ENCODE results near the gene GBF1. TPM values are rescaled to one million over a fixed set of nuclear protein-coding genes. Genes with fewer than 3 reads are reported as not detected.

The GBF1 gene
- polyA plus RNA-seq, 1 of the 3 experiments (the other 2 are of a cell fraction), result 12.3 TPM

DNA sequence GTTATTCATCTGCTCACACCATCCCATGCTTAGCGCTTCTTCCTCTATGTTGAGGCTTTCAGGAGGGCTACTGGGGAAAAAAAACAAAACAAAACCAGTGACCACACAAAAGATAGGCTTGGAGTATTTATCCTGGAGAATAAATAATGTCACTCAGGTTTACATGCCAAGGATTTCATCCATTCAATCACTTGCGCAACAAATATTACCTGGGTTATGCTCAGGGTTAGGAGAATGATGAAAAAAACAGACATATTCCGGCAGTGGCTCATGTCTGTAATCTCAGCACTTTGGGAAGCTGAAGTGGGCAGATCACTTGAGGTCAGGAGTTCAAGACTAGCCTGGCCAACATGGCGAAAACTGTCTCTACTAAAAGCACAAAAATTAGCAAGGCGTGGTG lies 22.5 kb upstream of the GBF1 start:
- Histone ChIP-seq H3K4me3 (ENCODE audit: low read depth in 2 of 2, low read length in 1 of 2) (no peak overlapping the region), H3K9me2 (no peaks in the 10 kb centered on the region), H4K20me1 (ENCODE audit: insufficient read depth) (no peaks in the 10 kb centered on the region), H3K27me3 (ENCODE audit: insufficient read depth) (peaks cover 2% of the 10 kb centered on the region; the same call in 1 of the 2 replicates), H3F3A (replicated peaks; ENCODE audit: insufficient read depth) (no peaks in the 10 kb centered on the region), H3K36me3 (replicated peaks in 1 of 2; ENCODE audit: control insufficient read depth in 1 of 2, insufficient read depth in 2 of 2, low read length in 1 of 2) (no peaks in the 10 kb centered on the region), H3K9me3 (no peaks in the 10 kb centered on the region), H3K4me2 (no peak overlapping the region), H2AFZ (ENCODE audit: low read depth) (no peak overlapping the region), H3K9ac (no peak overlapping the region), H3K79me2 (ENCODE audit: insufficient read depth) (no peaks in the 10 kb centered on the region), H3K4me1 (ENCODE audit: control insufficient read depth in 1 of 2, insufficient read depth in 2 of 2, low read depth in 1 of 2, low read length in 1 of 2) (peaks cover 0 to 10% of the 10 kb centered on the region in 2 experiments; a peak in 2 of 4 replicates), H3K27ac (ENCODE audit: low read depth in 2 of 2, low read length in 1 of 2) (no peak overlapping the region)
- ChIA-PET POLR2A (no interaction called here), CTCF (interaction anchor here (1.2 to 23.6 kb wide), 5 partner anchors 53 to 281 kb away, joined by 3 to 824 read pairs (median 4); partner anchors contain the start of gene SUFU)
- TF ChIP-seq GATA2 (CRISPR knock-in tag; IDR thresholded peaks at IDR 0.05) (no peak), RXRA (IDR thresholded peaks at IDR 0.05; ENCODE audit: borderline replicate concordance, low read depth) (no peak), POLR2AphosphoS5 (IDR thresholded peaks at IDR 0.05; ENCODE audit: low read depth, low read length) (no peak)
- 72% methylated on average over 5 of the region's 5 CpGs for whole genome bisulfite sequencing (ENCODE audit: low lambda C conversion rate)
- DNase-seq, result no peak

DNA sequence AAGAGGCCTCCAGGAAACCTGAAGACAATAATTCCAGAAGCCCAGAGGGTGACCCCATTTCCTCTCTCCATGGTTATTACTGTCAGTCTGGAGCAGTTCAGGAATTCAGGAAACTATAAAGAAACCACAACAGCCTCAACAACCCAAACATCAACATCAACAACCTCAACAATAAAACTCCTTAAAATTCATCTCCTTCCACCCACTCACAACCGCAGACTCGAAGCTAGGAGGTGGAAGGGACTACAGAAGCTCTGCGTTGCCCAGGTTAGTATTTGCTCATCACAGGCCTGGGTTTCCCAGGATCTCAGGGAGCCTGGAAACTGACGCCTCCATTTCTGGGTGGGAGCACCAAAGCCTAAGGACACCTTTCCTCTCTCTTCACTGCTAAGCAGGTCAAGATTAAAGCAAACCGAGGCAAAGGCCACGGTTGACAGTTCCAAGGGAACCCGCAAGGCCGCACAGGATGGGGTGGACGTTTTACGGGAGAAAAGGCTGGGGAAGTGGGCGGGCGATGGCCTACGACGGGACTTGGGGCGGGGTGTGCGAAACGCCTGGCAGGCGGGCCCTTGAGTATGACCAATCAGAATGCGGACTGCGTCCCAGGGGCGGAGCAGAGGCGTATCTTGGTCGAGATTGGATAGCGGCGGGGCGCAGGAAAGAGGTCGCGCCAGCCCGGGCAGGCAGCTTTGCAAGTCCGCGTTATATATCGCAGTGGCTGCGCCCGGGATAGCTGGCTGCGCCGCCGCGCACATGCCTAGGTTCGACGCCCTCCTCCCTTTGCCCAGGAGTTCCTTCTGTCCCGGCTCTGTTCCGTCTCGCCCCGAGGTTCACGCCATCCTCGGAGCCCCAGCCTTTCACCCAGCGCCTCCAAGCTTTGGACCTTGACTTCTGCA lies 19.4 kb upstream of the GBF1 start, which contains the start of gene ELOVL3:
TSS of gene ELOVL3 (plus strand) at position 654 of the 896 bp plus-strand sequence. CDS start 250 bp downstream, outside the sequence.
- Histone ChIP-seq H4K20me1 (ENCODE audit: insufficient read depth) (no peaks in the 10 kb centered on the region), H3K4me1 (ENCODE audit: control insufficient read depth in 1 of 2, insufficient read depth in 2 of 2, low read depth in 1 of 2, low read length in 1 of 2) (peaks cover 0 to 18% of the 10 kb centered on the region in 2 experiments; a peak in 2 of 4 replicates), H3F3A (replicated peaks; ENCODE audit: insufficient read depth) (no peaks in the 10 kb centered on the region), H3K27ac (ENCODE audit: low read depth in 2 of 2, low read length in 1 of 2) (no peak within 1 kb of the TSS; a peak in 1 of 4 replicates), H3K4me2 (peak within 1 kb of the TSS; percentile 20; the same call in 1 of the 2 replicates), H2AFZ (ENCODE audit: low read depth) (peak within 1 kb of the TSS; percentile 77), H3K9ac (no peak within 1 kb of the TSS), H3K4me3 (ENCODE audit: low read depth in 2 of 2, low read length in 1 of 2) (peak within 1 kb of the TSS in 1 of 2 experiments; percentile 31; a peak in 1 of 4 replicates), H3K79me2 (ENCODE audit: insufficient read depth) (no peaks in the 10 kb centered on the region), H3K9me3 (no peaks in the 10 kb centered on the region), H3K9me2 (no peaks in the 10 kb centered on the region), H3K36me3 (replicated peaks in 1 of 2; ENCODE audit: control insufficient read depth in 1 of 2, insufficient read depth in 2 of 2, low read length in 1 of 2) (no peaks in the 10 kb centered on the region), H3K27me3 (ENCODE audit: insufficient read depth) (peaks cover 17% of the 10 kb centered on the region; the same call in 1 of the 2 replicates)
- WGBS (ENCODE audit: low lambda C conversion rate), result 46% methylated on average over 13 of the region's 47 CpGs
- POLR2A ChIA-PET, result interaction anchor here (0.6 to 1.4 kb wide), 3 partner anchors 17 to 174 kb away, joined by 3 to 6 read pairs (median 3); no protein-coding TSS in a partner anchor
- CTCF ChIA-PET, result interaction anchor here (0.8 to 23.6 kb wide), 12 partner anchors 8 to 197 kb away, joined by 3 to 824 read pairs (median 4); partner anchors contain the start of gene NFKB2
- peak; percentile 98 for DNase-seq
- TF ChIP-seq RAD21 (IDR thresholded peaks at IDR 0.05; ENCODE audit: low read length) (no peak), EP300 (IDR thresholded peaks at IDR 0.05; ENCODE audit: borderline replicate concordance in 1 of 2, low read depth in 1 of 2, low read length in 1 of 2) (no peak), TAF1 (IDR thresholded peaks at IDR 0.05; ENCODE audit: borderline replicate concordance, low read depth, low read length) (0 out of 2 replicates have a peak, but pooled peaks have one; percentile 12), CHD2 (IDR thresholded peaks at IDR 0.05; ENCODE audit: low read length, partially characterized antibody) (peak; percentile 8), YY1 (IDR thresholded peaks at IDR 0.05; ENCODE audit: low read depth) (no peak), POLR2AphosphoS5 (IDR thresholded peaks at IDR 0.05; ENCODE audit: low read depth, low read length) (peak; percentile 38; the same call in 1 of the 2 replicates), SMC3 (IDR thresholded peaks at IDR 0.05; ENCODE audit: low read depth, low read length) (no peak), NFIC (IDR thresholded peaks at IDR 0.05; ENCODE audit: borderline replicate concordance) (no peak), TCF12 (IDR thresholded peaks at IDR 0.05) (no peak)
- TF ChIP-seq, protein P1, sequence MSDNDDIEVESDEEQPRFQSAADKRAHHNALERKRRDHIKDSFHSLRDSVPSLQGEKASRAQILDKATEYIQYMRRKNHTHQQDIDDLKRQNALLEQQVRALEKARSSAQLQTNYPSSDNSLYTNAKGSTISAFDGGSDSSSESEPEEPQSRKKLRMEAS (IDR thresholded peaks at IDR 0.05; ENCODE audit: low read depth), result peak; percentile 97
